ENCODE results near the gene ZNF732. TPM values are rescaled to one million over a fixed set of nuclear protein-coding genes. Genes with fewer than 3 reads are reported as not detected.
A peak's percentile ranks its signal among the peaks of the same experiment; 100 is the strongest.

ZNF732 gene
- total and polyA plus RNA-seq, 9 of the 15 experiments (the other 6 are each of a cell fraction or from before 2014, with no cell fraction given): 0.06 to 0.36 (median 0.15) TPM; not detected in 1

DNA sequence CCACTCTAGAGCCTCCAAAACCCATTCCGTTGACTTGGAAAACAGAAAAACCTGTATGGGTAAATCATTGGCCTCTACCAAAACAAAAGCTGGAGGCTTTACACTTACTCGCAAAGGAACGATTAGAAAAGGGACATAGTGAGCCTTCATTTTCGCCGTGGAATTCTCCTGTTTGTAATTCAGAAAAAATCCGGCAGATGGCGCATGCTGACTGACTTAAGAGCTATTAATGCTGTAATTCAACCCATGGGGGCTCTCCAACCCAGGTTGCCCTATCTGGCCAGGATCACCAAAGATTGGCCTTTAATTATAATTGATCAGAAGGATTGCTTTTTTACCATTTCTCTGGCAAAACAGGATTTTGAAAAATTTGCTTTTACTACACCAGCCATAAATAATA lies 60.8 kb downstream of the ZNF732 start (continued):
- TF ChIP-seq, protein P1, sequence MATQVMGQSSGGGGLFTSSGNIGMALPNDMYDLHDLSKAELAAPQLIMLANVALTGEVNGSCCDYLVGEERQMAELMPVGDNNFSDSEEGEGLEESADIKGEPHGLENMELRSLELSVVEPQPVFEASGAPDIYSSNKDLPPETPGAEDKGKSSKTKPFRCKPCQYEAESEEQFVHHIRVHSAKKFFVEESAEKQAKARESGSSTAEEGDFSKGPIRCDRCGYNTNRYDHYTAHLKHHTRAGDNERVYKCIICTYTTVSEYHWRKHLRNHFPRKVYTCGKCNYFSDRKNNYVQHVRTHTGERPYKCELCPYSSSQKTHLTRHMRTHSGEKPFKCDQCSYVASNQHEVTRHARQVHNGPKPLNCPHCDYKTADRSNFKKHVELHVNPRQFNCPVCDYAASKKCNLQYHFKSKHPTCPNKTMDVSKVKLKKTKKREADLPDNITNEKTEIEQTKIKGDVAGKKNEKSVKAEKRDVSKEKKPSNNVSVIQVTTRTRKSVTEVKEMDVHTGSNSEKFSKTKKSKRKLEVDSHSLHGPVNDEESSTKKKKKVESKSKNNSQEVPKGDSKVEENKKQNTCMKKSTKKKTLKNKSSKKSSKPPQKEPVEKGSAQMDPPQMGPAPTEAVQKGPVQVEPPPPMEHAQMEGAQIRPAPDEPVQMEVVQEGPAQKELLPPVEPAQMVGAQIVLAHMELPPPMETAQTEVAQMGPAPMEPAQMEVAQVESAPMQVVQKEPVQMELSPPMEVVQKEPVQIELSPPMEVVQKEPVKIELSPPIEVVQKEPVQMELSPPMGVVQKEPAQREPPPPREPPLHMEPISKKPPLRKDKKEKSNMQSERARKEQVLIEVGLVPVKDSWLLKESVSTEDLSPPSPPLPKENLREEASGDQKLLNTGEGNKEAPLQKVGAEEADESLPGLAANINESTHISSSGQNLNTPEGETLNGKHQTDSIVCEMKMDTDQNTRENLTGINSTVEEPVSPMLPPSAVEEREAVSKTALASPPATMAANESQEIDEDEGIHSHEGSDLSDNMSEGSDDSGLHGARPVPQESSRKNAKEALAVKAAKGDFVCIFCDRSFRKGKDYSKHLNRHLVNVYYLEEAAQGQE (IDR thresholded peaks at IDR 0.05; ENCODE audit: borderline replicate concordance): peak; percentile 32; the same call in 1 of the 2 replicates
- TF ChIP-seq, protein P1 (CRISPR knock-in tag; IDR thresholded peaks at IDR 0.05; ENCODE audit: low read depth): no peak
- TF ChIP-seq RAD21 (CRISPR knock-in tag; conservative IDR thresholded peaks at IDR 0.05 in 1 of 2, IDR thresholded peaks at IDR 0.05 in 1 of 2): peak in 1 of 2 experiments; percentile 54; a peak in 2 of 4 replicates

Data from K562 (cell line).